ENCODE results near the gene DARS2.

The DARS2 gene

DNA sequence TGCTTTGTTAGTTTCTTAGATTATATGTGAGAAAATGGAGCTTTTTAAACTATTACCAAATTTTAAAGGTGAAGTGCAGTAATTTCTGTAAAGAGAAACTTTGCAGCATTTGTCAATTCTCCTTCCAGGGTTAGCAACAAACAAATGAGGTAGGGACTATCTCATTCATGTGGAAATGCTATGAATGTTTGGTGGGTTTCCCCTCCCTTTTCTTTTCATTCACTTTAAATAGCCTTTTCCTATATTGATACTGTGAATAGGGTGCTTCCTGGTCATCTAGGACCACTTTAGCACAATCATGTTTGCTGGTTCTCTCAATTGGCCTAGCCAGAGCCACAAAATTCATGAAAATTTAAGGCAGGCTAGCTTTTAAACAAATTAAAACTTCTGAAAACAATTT is 64.3 kb downstream of the DARS2 start:
- no peak for TF ChIP-seq ZNF274 (IDR thresholded peaks at IDR 0.05; ENCODE audit: low read depth, low read length)
- H3K4me3 ChIP-seq (ENCODE audit: low read length), result no peak overlapping the region

DNA sequence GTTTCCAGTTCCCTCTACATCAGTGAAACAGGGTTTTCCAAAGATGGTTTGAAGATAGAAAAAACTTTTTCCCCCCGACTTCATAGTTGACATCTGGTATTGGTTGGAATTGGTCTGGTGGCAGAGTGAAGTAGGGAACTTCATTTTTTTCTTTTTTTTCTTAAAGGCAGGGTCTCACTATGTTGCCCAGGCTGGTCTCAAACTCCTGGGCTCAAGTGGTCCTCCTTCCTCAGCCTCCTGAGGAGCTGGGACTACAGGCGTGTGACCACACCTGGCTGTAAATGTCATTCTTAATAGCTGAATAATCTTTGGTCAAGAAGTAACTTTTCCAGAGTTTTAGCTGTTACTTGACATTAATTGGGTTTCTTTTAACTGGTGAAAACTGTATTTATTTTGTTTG is 65.4 kb downstream of the DARS2 start:
- no peak overlapping the region for H3K4me3 ChIP-seq (ENCODE audit: low read length)
- TF ChIP-seq ZNF274 (IDR thresholded peaks at IDR 0.05; ENCODE audit: low read depth, low read length), result no peak

DNA sequence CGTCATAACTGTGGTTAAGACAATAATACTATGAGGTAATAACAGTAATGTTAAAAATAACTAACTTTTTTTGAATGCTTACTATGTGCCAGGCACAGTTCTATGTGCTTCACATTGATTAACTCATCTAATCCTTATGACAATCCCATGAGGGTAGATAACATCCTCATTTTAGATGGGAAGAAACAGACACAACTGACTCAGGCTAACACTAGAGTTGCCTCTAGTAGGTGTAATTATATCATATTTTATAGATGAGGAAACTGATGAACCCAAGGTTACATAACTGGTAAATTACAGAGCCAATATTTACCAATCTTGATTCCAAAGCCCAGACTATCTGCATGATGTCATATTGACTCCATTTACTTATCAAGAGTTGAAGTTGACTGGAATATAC is 69.1 kb downstream of the DARS2 start:
- TF ChIP-seq ZNF274 (IDR thresholded peaks at IDR 0.05; ENCODE audit: low read depth, low read length), result no peak
- no peak overlapping the region for H3K4me3 ChIP-seq (ENCODE audit: low read length)

DNA sequence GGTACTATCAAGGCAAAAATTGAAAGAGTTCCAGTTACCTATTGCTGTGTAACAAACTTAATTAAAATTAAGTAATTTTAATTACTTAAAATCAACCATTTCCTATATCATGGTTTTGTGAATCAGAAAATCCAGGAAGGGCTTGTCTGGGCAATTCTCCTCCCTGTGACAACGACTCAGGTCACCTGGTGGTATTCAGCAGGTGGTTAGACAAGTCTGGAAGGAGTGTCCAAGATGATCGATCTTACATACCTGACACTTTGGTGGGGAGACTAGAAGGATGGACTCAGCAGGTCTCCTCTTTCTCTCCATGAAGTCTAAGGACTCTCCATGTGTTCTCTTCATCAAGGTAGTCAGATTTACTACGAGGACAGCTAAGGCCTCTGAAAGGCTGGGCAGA is 69.7 kb downstream of the DARS2 start:
- no peak for TF ChIP-seq ZNF274 (IDR thresholded peaks at IDR 0.05; ENCODE audit: low read depth, low read length)
- H3K4me3 ChIP-seq (ENCODE audit: low read length), result no peak overlapping the region

- no peak overlapping the region for H3K4me3 ChIP-seq (ENCODE audit: low read length)
- TF ChIP-seq ZNF274 (IDR thresholded peaks at IDR 0.05; ENCODE audit: low read depth, low read length), result no peak
Measured at GRCh38 chr1:173900427-173900826, 76.0 kb downstream of the DARS2 start.

DNA sequence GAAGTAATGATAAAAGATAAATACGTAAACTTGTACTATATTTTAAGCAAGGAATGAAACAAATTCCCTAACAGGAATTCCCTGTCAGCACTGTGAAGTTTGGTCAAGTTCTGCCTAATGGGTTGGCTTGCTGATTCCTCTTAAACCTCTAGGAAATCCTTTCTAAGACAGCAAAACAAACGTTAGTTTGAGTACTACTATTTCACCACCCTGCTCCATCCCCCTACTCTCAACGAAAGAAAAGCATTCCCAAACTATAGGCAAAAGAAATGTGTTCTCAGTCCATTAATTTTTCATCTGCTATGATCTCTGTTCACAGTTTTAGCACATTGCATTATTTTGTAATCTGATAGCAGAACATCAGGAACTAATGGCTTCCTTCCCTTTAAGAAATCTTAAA is 76.5 kb downstream of the DARS2 start:
- no peak overlapping the region for H3K4me3 ChIP-seq (ENCODE audit: low read length)
- no peak for TF ChIP-seq ZNF274 (IDR thresholded peaks at IDR 0.05; ENCODE audit: low read depth, low read length)

DNA sequence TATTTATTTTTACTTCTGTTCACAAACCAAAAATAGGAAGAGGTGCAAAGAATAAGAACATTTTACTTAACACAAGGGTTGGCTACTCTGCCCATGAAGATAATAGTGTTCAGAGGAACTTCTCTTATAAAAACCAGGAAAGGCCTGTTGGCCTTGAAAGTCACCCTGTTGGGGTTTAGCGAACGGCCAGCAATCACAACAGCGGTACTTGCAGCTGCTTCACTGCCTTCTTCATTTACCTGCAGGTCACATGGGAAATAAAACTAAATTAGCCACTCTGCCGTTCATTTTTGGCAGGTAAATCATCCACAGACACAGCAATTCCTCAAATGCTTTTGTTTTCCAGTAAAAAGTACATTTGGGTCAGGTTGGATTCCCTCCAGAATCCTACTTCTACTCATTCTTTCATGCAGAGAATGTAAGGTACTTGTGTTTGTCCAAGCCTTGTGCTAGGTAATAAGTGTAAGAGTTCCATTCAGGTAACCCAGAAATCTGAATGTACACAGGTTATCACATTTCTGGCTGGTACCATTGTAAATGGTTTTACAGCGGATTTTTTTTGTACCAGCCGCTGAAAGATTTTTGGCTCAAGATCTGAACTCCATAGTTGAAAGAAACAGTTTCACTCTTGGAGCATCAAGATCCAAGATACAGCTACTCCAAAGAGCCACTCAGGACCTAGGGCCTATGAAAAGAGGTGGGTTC is 79.5 kb downstream of the DARS2 start:
- no peak for TF ChIP-seq ZNF274 (IDR thresholded peaks at IDR 0.05; ENCODE audit: low read depth, low read length)
- H3K4me3 ChIP-seq (ENCODE audit: low read length), result no peak overlapping the region
